ENCODE results near the gene CNOT8. TPM values are rescaled to one million over a fixed set of nuclear protein-coding genes. Genes with fewer than 3 reads are reported as not detected.
"Not testable (repeated sequence)": the region's sequence is repeated elsewhere in the genome, so short reads cannot be mapped to it uniquely, and the experiment has no call there.

Gene CNOT8
- total RNA-seq, 1 experiment from 2014 or later = 63.3 TPM

- DNase-seq = no peak
- H3K4me3 ChIP-seq (ENCODE audit: insufficient read depth, low read depth, low read length) = no peak overlapping the region
- no peaks in the 10 kb centered on the region for H3K27me3 ChIP-seq (ENCODE audit: control insufficient read depth, insufficient read depth, low read length)
- peaks cover 16% of the 10 kb centered on the region for H3K36me3 ChIP-seq (replicated peaks; ENCODE audit: control insufficient read depth, insufficient read depth, low read length)
These were observed 34.4 kb upstream of the CNOT8 start for GRCh38 chr5:154824070-154824469.

GRCh38 chr5:154829181-154829588, 29.2 kb upstream of the CNOT8 start:
- no peak for DNase-seq
- H3K27me3 ChIP-seq (ENCODE audit: control insufficient read depth, insufficient read depth, low read length) = no peaks in the 10 kb centered on the region
- peaks cover 12% of the 10 kb centered on the region for H3K36me3 ChIP-seq (replicated peaks; ENCODE audit: control insufficient read depth, insufficient read depth, low read length)

GRCh38 chr5:154829589-154830218, 28.7 kb upstream of the CNOT8 start:
- DNase-seq = no peak
- no peaks in the 10 kb centered on the region for H3K27me3 ChIP-seq (ENCODE audit: control insufficient read depth, insufficient read depth, low read length)

More at GRCh38 chr5:154829181-154829588, 29.2 kb upstream of the CNOT8 start:
- H3K4me3 ChIP-seq (ENCODE audit: insufficient read depth, low read depth, low read length) = no peak overlapping the region

GRCh38 chr5:154830219-154830595, 28.2 kb upstream of the CNOT8 start:
- H3K36me3 ChIP-seq (replicated peaks; ENCODE audit: control insufficient read depth, insufficient read depth, low read length) = peaks cover 11% of the 10 kb centered on the region
- no peak overlapping the region for H3K4me3 ChIP-seq (ENCODE audit: insufficient read depth, low read depth, low read length)
- no peaks in the 10 kb centered on the region for H3K27me3 ChIP-seq (ENCODE audit: control insufficient read depth, insufficient read depth, low read length)
- no peak for DNase-seq

More at GRCh38 chr5:154829589-154830218, 28.7 kb upstream of the CNOT8 start:
- Histone ChIP-seq H3K4me3 (ENCODE audit: insufficient read depth, low read depth, low read length) (no peak overlapping the region), H3K36me3 (replicated peaks; ENCODE audit: control insufficient read depth, insufficient read depth, low read length) (peaks cover 11% of the 10 kb centered on the region)

- no peak for DNase-seq
- Histone ChIP-seq H3K36me3 (replicated peaks; ENCODE audit: control insufficient read depth, insufficient read depth, low read length) (peaks cover 11% of the 10 kb centered on the region), H3K4me3 (ENCODE audit: insufficient read depth, low read depth, low read length) (no peak overlapping the region), H3K27me3 (ENCODE audit: control insufficient read depth, insufficient read depth, low read length) (no peaks in the 10 kb centered on the region)
These were observed 27.8 kb upstream of the CNOT8 start for GRCh38 chr5:154830596-154830995.

GRCh38 chr5:154831451-154831850, 27.0 kb upstream of the CNOT8 start:
- H3K36me3 ChIP-seq (replicated peaks; ENCODE audit: control insufficient read depth, insufficient read depth, low read length) = peaks cover 11% of the 10 kb centered on the region
- H3K4me3 ChIP-seq (ENCODE audit: insufficient read depth, low read depth, low read length) = no peak overlapping the region
- H3K27me3 ChIP-seq (ENCODE audit: control insufficient read depth, insufficient read depth, low read length) = no peaks in the 10 kb centered on the region
- no peak for DNase-seq

- not testable (repeated sequence) for H3K27me3 ChIP-seq (ENCODE audit: control insufficient read depth, insufficient read depth, low read length); DNase-seq; H3K4me3 ChIP-seq (ENCODE audit: insufficient read depth, low read depth, low read length)
- H3K36me3 ChIP-seq (replicated peaks; ENCODE audit: control insufficient read depth, insufficient read depth, low read length) = peaks cover 11% of the 10 kb centered on the region
These were observed 25.6 kb upstream of the CNOT8 start for GRCh38 chr5:154832804-154833203.

- H3K36me3 ChIP-seq (replicated peaks; ENCODE audit: control insufficient read depth, insufficient read depth, low read length) = peaks cover 9% of the 10 kb centered on the region
- DNase-seq = no peak
- H3K27me3 ChIP-seq (ENCODE audit: control insufficient read depth, insufficient read depth, low read length) = no peaks in the 10 kb centered on the region
- no peak overlapping the region for H3K4me3 ChIP-seq (ENCODE audit: insufficient read depth, low read depth, low read length)
These were observed 24.4 kb upstream of the CNOT8 start for GRCh38 chr5:154834053-154834452.

- H3K36me3 ChIP-seq (replicated peaks; ENCODE audit: control insufficient read depth, insufficient read depth, low read length); H3K27me3 ChIP-seq (ENCODE audit: control insufficient read depth, insufficient read depth, low read length); DNase-seq; H3K4me3 ChIP-seq (ENCODE audit: insufficient read depth, low read depth, low read length): not testable (repeated sequence)
These were observed 22.8 kb upstream of the CNOT8 start for GRCh38 chr5:154835701-154836052.

GRCh38 chr5:154836225-154836624, 22.2 kb upstream of the CNOT8 start:
- no peak overlapping the region for H3K4me3 ChIP-seq (ENCODE audit: insufficient read depth, low read depth, low read length)
- no peak for DNase-seq
- H3K27me3 ChIP-seq (ENCODE audit: control insufficient read depth, insufficient read depth, low read length) = no peaks in the 10 kb centered on the region
- peaks cover under 1% of the 10 kb centered on the region; the same call in 1 of the 2 replicates for H3K36me3 ChIP-seq (replicated peaks; ENCODE audit: control insufficient read depth, insufficient read depth, low read length)

GRCh38 chr5:154837009-154837901, 21.2 kb upstream of the CNOT8 start:
- no peak for DNase-seq
- H3K36me3 ChIP-seq (replicated peaks; ENCODE audit: control insufficient read depth, insufficient read depth, low read length) = no peaks in the 10 kb centered on the region
- H3K4me3 ChIP-seq (ENCODE audit: insufficient read depth, low read depth, low read length) = no peak overlapping the region
- no peaks in the 10 kb centered on the region for H3K27me3 ChIP-seq (ENCODE audit: control insufficient read depth, insufficient read depth, low read length)

GRCh38 chr5:154840435-154841272, 17.8 kb upstream of the CNOT8 start:
- H3K36me3 ChIP-seq (replicated peaks; ENCODE audit: control insufficient read depth, insufficient read depth, low read length) = no peaks in the 10 kb centered on the region; the same call in 1 of the 2 replicates
- no peak overlapping the region for H3K4me3 ChIP-seq (ENCODE audit: insufficient read depth, low read depth, low read length)
- DNase-seq = no peak
- H3K27me3 ChIP-seq (ENCODE audit: control insufficient read depth, insufficient read depth, low read length) = no peaks in the 10 kb centered on the region

GRCh38 chr5:154841273-154841661, 17.2 kb upstream of the CNOT8 start:
- Histone ChIP-seq H3K36me3 (replicated peaks; ENCODE audit: control insufficient read depth, insufficient read depth, low read length) (no peaks in the 10 kb centered on the region; the same call in 1 of the 2 replicates), H3K27me3 (ENCODE audit: control insufficient read depth, insufficient read depth, low read length) (no peaks in the 10 kb centered on the region), H3K4me3 (ENCODE audit: insufficient read depth, low read depth, low read length) (no peak overlapping the region)
- no peak for DNase-seq

GRCh38 chr5:154842689-154843530, 15.5 kb upstream of the CNOT8 start:
- Histone ChIP-seq H3K4me3 (ENCODE audit: insufficient read depth, low read depth, low read length) (no peak overlapping the region), H3K36me3 (replicated peaks; ENCODE audit: control insufficient read depth, insufficient read depth, low read length) (no peaks in the 10 kb centered on the region; the same call in 1 of the 2 replicates), H3K27me3 (ENCODE audit: control insufficient read depth, insufficient read depth, low read length) (no peaks in the 10 kb centered on the region)
- DNase-seq = no peak
